HCT116 (cell line): ENCODE data around the gene CGA.

Experiments used
- CEBPB ChIP-seq: IDR thresholded peaks from 2 replicates; pipeline ENCODE4 v1.6.1; 2012; ENCODE audit warnings: low read depth
- EGR1 ChIP-seq: IDR thresholded peaks from 2 replicates; pipeline ENCODE4 v1.6.1; 2012; ENCODE audit warnings: low read depth
- EZH2phosphoT487 ChIP-seq: fragments of 200-600 bp; IDR thresholded peaks from 2 replicates; pipeline ENCODE4 v1.6.1; 2018; ENCODE audit warnings: antibody characterized with exemption, borderline replicate concordance
- JUND ChIP-seq: IDR thresholded peaks from 2 replicates; pipeline ENCODE4 v1.6.1; 2012
- POLR2A ChIP-seq: IDR thresholded peaks from 2 replicates; pipeline ENCODE4 v1.7.0; 2011; ENCODE audit warnings: borderline replicate concordance; ENCODE audit not compliant: insufficient read depth, insufficient read length; ENCODE audit errors: extremely low read depth
- POLR2AphosphoS5 ChIP-seq: IDR thresholded peaks from 2 replicates; pipeline ENCODE4 v1.6.1; 2011; ENCODE audit warnings: mild to moderate bottlenecking, low read depth, low read length, moderate library complexity
- RAD21 ChIP-seq: IDR thresholded peaks from 2 replicates; pipeline ENCODE4 v1.6.1; 2012; ENCODE audit warnings: low read depth, mild to moderate bottlenecking
- YY1 ChIP-seq: IDR thresholded peaks from 2 replicates; pipeline ENCODE4 v1.6.1; 2011; ENCODE audit warnings: low read length, low read depth, moderate library complexity, mild to moderate bottlenecking; ENCODE audit not compliant: insufficient replicate concordance; ENCODE audit errors: extremely low read depth
- TF ChIP-seq, protein P1 (sequence below), 3 experiments: fragments of 200-600 bp in 1 of 3; sonication (generic) in 1 of 3; IDR thresholded peaks in 2 of 3; conservative IDR thresholded peaks in 1 of 3; 2 replicates each; pipeline ENCODE4 v1.5.1; 2012 to 2017; ENCODE audit warnings: low read depth in 2 of 3, low read length in 2 of 3, antibody characterized with exemption in 1 of 3, borderline replicate concordance in 1 of 3, control low read depth in 1 of 3, mild to moderate bottlenecking in 1 of 3, mixed read lengths in 1 of 3, mixed run types in 1 of 3, moderate library complexity in 1 of 3; ENCODE audit not compliant: insufficient read depth in 1 of 3
- TF ChIP-seq, protein P2 (sequence below): IDR thresholded peaks from 2 replicates; pipeline ENCODE4 v1.6.1; 2012; ENCODE audit warnings: low read depth

DNA sequence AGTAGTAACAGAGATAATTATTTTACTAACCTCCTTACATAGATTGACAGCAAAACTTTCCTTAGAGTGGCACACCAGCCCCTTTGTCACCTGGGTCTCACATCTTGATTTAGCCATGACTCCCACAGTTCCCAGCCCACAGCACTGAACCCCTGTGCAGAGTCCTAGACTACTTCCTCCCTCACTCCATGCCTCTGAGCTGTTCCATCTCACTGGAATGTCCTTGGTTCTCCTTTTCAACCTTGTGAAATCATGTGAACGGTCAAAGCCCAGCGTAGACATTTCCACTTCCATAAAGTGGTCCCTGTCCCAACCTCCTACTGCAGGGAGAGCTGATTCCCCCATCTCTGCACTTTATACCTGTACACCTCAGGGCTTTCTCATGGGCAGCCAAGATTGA is 19.7 kb downstream of the CGA start:
- no peak for TF ChIP-seq JUND
- TF ChIP-seq, protein P1, sequence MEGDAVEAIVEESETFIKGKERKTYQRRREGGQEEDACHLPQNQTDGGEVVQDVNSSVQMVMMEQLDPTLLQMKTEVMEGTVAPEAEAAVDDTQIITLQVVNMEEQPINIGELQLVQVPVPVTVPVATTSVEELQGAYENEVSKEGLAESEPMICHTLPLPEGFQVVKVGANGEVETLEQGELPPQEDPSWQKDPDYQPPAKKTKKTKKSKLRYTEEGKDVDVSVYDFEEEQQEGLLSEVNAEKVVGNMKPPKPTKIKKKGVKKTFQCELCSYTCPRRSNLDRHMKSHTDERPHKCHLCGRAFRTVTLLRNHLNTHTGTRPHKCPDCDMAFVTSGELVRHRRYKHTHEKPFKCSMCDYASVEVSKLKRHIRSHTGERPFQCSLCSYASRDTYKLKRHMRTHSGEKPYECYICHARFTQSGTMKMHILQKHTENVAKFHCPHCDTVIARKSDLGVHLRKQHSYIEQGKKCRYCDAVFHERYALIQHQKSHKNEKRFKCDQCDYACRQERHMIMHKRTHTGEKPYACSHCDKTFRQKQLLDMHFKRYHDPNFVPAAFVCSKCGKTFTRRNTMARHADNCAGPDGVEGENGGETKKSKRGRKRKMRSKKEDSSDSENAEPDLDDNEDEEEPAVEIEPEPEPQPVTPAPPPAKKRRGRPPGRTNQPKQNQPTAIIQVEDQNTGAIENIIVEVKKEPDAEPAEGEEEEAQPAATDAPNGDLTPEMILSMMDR (IDR thresholded peaks at IDR 0.05 in 2 of 3, conservative IDR thresholded peaks at IDR 0.05 in 1 of 3; ENCODE audit: borderline replicate concordance in 1 of 3, insufficient read depth in 1 of 3, low read depth in 2 of 3, low read length in 2 of 3): no peak
- no peak for TF ChIP-seq POLR2A
- TF ChIP-seq POLR2AphosphoS5: no peak
- no peak for TF ChIP-seq RAD21
- no peak for TF ChIP-seq CEBPB
- no peak for TF ChIP-seq YY1
- TF ChIP-seq EZH2phosphoT487: no peak
- TF ChIP-seq, protein P2, sequence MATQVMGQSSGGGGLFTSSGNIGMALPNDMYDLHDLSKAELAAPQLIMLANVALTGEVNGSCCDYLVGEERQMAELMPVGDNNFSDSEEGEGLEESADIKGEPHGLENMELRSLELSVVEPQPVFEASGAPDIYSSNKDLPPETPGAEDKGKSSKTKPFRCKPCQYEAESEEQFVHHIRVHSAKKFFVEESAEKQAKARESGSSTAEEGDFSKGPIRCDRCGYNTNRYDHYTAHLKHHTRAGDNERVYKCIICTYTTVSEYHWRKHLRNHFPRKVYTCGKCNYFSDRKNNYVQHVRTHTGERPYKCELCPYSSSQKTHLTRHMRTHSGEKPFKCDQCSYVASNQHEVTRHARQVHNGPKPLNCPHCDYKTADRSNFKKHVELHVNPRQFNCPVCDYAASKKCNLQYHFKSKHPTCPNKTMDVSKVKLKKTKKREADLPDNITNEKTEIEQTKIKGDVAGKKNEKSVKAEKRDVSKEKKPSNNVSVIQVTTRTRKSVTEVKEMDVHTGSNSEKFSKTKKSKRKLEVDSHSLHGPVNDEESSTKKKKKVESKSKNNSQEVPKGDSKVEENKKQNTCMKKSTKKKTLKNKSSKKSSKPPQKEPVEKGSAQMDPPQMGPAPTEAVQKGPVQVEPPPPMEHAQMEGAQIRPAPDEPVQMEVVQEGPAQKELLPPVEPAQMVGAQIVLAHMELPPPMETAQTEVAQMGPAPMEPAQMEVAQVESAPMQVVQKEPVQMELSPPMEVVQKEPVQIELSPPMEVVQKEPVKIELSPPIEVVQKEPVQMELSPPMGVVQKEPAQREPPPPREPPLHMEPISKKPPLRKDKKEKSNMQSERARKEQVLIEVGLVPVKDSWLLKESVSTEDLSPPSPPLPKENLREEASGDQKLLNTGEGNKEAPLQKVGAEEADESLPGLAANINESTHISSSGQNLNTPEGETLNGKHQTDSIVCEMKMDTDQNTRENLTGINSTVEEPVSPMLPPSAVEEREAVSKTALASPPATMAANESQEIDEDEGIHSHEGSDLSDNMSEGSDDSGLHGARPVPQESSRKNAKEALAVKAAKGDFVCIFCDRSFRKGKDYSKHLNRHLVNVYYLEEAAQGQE: no peak
- no peak for TF ChIP-seq EGR1
